Activated T-cell treated with anti-CD3 and anti-CD28 coated beads, Interleukin-2, amount 50 U/mL, for 72 hours (primary cell): ENCODE results near the gene METTL13. TPM values are rescaled to one million over a fixed set of nuclear protein-coding genes. Genes with fewer than 3 reads are reported as not detected.

Experiments
- ATAC-seq, 2 donors: fragments of 150-1000 bp; cut with Tn5 transposase; replicated peaks in 1 of 2; 2 replicates each; pipeline ENCODE4 v1.10.0; 2021; ENCODE audit warnings: moderate library complexity in 2 of 2, mild to moderate bottlenecking in 1 of 2
- DNase-seq, 2 donors: peaks; one replicate each; pipeline ENCODE4 v3.0.0; 2021 to 2022; ENCODE audit warnings: mixed read lengths in 1 of 2
- H3K27ac Mint-ChIP-seq: one replicate; pipeline ENCODE4 v1.8.0; 2022; ENCODE audit warnings: mild to moderate bottlenecking, moderate library complexity, mixed read lengths
- H3K27me3 Mint-ChIP-seq: one replicate; pipeline ENCODE4 v1.8.0; 2022; ENCODE audit warnings: low read depth, mixed read lengths
- H3K36me3 Mint-ChIP-seq, 2 donors: one replicate each; pipeline ENCODE4 v1.8.0; 2022; ENCODE audit warnings: mixed read lengths in 2 of 2, mild to moderate bottlenecking in 1 of 2; ENCODE audit not compliant: insufficient read depth in 2 of 2
- H3K4me1 Mint-ChIP-seq: one replicate; pipeline ENCODE4 v1.8.0; 2022; ENCODE audit warnings: low read depth, mixed read lengths
- H3K4me3 Mint-ChIP-seq, 2 donors: one replicate each; pipeline ENCODE4 v1.8.0; 2022; ENCODE audit warnings: mild to moderate bottlenecking in 2 of 2, mixed read lengths in 2 of 2, moderate library complexity in 2 of 2
- H3K9me3 Mint-ChIP-seq, 2 donors: one replicate each; pipeline ENCODE4 v1.8.0; 2022; ENCODE audit warnings: mixed read lengths in 2 of 2
- total RNA-seq, 2 donors: library from RNA; stranded (reverse); gene quantifications; one replicate each; pipeline ENCODE4 v1.2.3, GENCODE V29; 2022

METTL13 gene
- 10 to 100 TPM; 38.0 to 46.4 TPM for total RNA-seq

DNA sequence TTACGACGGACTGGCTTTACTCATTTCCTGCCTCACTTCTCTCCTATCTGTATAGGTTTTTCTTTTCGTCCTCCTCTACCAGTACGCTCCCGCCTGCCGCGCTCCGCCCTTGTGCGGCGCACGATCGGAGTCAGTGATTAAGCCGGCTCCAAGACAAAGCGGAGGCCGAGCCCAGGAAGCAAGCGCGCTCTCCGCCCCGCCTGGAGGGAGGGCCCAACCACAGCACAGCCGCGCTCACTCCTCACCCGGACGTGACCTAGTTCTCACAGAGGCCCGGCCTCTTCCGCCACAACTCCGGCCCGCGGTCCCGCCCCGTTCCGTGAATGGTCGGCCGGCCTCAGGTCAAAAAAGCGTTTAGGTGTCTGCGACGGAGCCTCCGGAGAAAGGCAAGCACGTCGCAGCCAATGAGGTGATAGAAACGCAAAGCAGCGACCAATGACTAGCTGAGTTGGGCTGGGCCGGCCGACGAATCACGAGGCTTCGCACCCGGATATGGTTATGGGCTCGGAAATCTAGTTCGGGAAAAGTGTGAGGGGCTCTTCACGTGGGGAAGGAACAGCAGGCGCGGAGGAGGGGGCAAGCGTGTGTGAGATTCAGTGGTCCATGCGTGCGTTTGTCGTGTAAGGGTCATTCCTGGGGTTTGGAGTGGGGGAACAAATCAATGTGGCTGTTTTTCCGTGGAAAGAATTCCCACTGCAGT lies at the start of gene METTL13:
Gene METTL13 (plus strand): TSS at position 485 of the 700 bp plus-strand sequence. CDS start 308 bp downstream, outside the sequence.
- H3K4me1 Mint-ChIP-seq, result peaks cover 56% of the 10 kb centered on the region
- H3K27ac Mint-ChIP-seq, result peak within 1 kb of the TSS; percentile 97
- peaks cover 11 to 16% of the 10 kb centered on the region in 2 donors for H3K36me3 Mint-ChIP-seq
- ATAC-seq (peak; percentile 96 to 97), DNase-seq (peak; percentile 98 to 99)
- peak within 1 kb of the TSS; percentile 95 to 100 for H3K4me3 Mint-ChIP-seq
- no peaks in the 10 kb centered on the region for H3K27me3 Mint-ChIP-seq
- no peaks in the 10 kb centered on the region for H3K9me3 Mint-ChIP-seq

DNA sequence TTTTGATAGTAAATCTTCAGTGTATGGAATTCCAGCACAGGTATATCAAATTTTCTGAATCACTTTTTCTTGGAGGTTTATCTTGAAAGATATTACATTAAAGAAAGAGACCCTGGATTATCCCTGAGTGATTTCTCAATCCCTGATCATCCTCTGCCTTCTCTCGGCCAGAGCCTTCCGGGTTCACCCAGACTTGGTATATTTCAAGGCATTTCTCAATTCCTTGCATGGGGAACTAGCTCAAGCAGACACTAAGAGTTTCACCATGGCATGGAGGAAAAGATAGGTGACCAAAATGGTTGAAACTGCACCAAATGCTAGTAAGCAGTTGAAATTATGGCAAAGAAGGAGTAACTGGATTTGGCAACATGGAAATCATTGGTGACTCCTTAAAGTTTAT lies 45.3 kb upstream of the METTL13 start:
- ATAC-seq (no peak), DNase-seq (no peak)
- no peak overlapping the region for H3K4me3 Mint-ChIP-seq
- H3K36me3 Mint-ChIP-seq, result peaks cover 6 to 14% of the 10 kb centered on the region in 2 donors
- H3K4me1 Mint-ChIP-seq, result peaks cover 36% of the 10 kb centered on the region
- no peaks in the 10 kb centered on the region for H3K27me3 Mint-ChIP-seq
- H3K9me3 Mint-ChIP-seq, result no peaks in the 10 kb centered on the region
- H3K27ac Mint-ChIP-seq, result no peak overlapping the region

GRCh38 chr1:171738911-171739310 lies 42.5 kb upstream of the METTL13 start:
- Mint-ChIP-seq H3K4me3 (peak overlapping the region; percentile 99), H3K9me3 (no peaks in the 10 kb centered on the region), H3K27me3 (no peaks in the 10 kb centered on the region), H3K36me3 (peaks cover 13 to 18% of the 10 kb centered on the region in 2 donors), H3K27ac (peak overlapping the region; percentile 91), H3K4me1 (peaks cover 50% of the 10 kb centered on the region)
- ATAC-seq (no peak), DNase-seq (no peak)

DNA sequence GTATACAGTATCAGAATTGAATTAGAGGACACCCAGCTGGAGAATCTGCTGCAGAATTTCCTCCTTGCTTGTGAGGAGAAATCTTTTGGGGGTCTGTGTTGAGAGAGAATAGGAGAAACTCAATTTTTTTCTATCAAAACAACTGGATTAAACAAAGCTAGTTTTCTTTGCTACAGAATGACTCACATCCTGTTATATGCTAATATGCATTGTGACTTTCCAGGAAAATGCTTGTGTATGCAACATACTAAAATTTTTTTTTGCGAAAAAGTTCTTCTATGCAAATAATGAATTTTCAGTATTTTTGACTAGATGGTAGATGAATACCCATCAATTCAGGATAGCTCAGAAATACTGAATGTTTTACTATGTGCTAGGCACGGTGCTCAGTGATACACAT lies 41.8 kb upstream of the METTL13 start:
- Mint-ChIP-seq H3K27me3 (no peaks in the 10 kb centered on the region), H3K36me3 (peaks cover 13% of the 10 kb centered on the region in 2 donors), H3K4me1 (peaks cover 54% of the 10 kb centered on the region), H3K27ac (peak overlapping the region; percentile 91), H3K4me3 (peak overlapping the region; percentile 99), H3K9me3 (no peaks in the 10 kb centered on the region)
- DNase-seq, result no peak
- ATAC-seq, result no peak

- Mint-ChIP-seq H3K36me3 (peaks cover 11 to 12% of the 10 kb centered on the region in 2 donors), H3K9me3 (no peaks in the 10 kb centered on the region), H3K27me3 (no peaks in the 10 kb centered on the region), H3K27ac (peak overlapping the region; percentile 91), H3K4me3 (peak overlapping the region; percentile 99), H3K4me1 (peaks cover 54% of the 10 kb centered on the region)
- ATAC-seq (no peak), DNase-seq (no peak)
These were observed 41.0 kb upstream of the METTL13 start for GRCh38 chr1:171740356-171740863.

GRCh38 chr1:171740987-171741871 lies 40.2 kb upstream of the METTL13 start:
- DNase-seq (peak; percentile 63 to 65), ATAC-seq (peak; percentile 38 to 45)
- peaks cover 54% of the 10 kb centered on the region for H3K4me1 Mint-ChIP-seq
- peak overlapping the region; percentile 91 for H3K27ac Mint-ChIP-seq
- H3K27me3 Mint-ChIP-seq, result no peaks in the 10 kb centered on the region
- peaks cover 10% of the 10 kb centered on the region in 2 donors for H3K36me3 Mint-ChIP-seq
- peak overlapping the region; percentile 99 for H3K4me3 Mint-ChIP-seq
- no peaks in the 10 kb centered on the region for H3K9me3 Mint-ChIP-seq

GRCh38 chr1:171741872-171742576 lies 39.4 kb upstream of the METTL13 start, which contains the start of gene VAMP4:
VAMP4 (minus strand) TSS chr1:171742065; CDS start chr1:171738414, 3,651 bp downstream.
- Mint-ChIP-seq H3K4me1 (peaks cover 54% of the 10 kb centered on the region), H3K27me3 (no peaks in the 10 kb centered on the region), H3K36me3 (peaks cover 7 to 8% of the 10 kb centered on the region in 2 donors), H3K9me3 (no peaks in the 10 kb centered on the region), H3K27ac (peak within 1 kb of the TSS; percentile 100), H3K4me3 (peak within 1 kb of the TSS; percentile 99)
- DNase-seq, result peak; percentile 87 to 89
- ATAC-seq, result peak; percentile 91 to 92

DNA sequence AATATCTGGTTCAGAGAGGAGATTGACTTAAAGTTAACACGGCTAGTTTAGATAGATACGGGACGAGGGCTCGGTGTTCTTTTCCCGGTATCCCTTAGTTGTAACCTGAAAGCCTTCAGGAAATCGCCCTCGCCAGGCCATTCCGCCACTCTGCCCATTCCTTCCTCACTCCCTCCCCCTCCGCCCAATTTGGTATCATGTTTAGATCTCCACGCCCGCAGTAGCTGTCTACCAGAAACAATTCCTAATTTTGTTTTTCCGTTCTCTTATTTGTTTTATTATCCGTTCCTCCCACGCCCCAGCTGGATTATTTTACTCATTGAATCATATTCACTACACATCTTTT lies 38.9 kb upstream of the METTL13 start:
- H3K4me1 Mint-ChIP-seq, result peaks cover 54% of the 10 kb centered on the region
- no peaks in the 10 kb centered on the region for H3K27me3 Mint-ChIP-seq
- ATAC-seq, result no peak
- H3K27ac Mint-ChIP-seq, result peak overlapping the region; percentile 100
- H3K4me3 Mint-ChIP-seq, result peak overlapping the region; percentile 99
- no peaks in the 10 kb centered on the region for H3K9me3 Mint-ChIP-seq
- DNase-seq, result peak in 1 of 2 donors; percentile 27
- H3K36me3 Mint-ChIP-seq, result peaks cover 6 to 7% of the 10 kb centered on the region in 2 donors

DNA sequence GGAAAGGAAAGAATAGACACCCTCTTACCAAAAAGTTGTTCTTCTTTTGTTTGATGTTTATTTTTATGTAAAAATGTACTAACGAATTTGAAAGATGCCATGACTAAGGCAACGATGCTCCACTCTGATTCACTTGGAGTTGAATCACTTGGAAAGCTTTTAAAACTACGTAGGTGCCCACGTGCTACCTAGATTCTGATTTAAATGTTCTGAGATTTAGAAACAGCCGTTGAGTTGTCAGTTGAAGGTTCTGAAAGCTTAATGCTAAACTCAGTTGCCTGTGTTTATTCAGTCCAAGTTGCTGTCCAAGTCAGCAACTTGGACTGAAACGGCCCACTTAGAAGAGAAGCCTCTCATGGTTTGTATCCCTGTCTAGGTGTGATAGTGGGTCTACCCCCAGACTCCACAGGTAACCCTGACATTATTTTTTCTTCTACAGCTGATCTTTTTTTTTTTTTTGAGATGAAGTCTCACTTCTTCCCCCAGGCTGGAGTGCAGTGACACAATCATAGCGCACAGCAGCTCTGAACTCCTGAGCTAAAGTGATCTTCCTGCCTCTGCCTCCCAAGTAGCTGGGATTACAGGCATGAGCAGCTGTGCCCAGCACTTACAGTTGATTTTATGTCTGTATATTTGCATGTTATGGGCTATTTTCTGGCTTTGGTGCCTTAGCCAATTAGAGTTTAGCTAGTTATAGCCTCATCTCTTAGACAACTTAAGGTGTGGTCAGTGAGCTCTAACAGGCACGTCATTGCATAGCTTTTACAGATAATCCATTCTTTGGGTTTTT lies 38.2 kb upstream of the METTL13 start:
- Mint-ChIP-seq H3K27me3 (no peaks in the 10 kb centered on the region), H3K4me1 (peaks cover 53% of the 10 kb centered on the region), H3K4me3 (peak overlapping the region; percentile 99), H3K9me3 (no peaks in the 10 kb centered on the region), H3K27ac (peak overlapping the region; percentile 100), H3K36me3 (peaks cover 6 to 7% of the 10 kb centered on the region in 2 donors)
- peak; percentile 21 to 27 for ATAC-seq
- DNase-seq, result peak; percentile 8 to 26

GRCh38 chr1:171744986-171745385 lies 36.5 kb upstream of the METTL13 start:
- Mint-ChIP-seq H3K27ac (no peak overlapping the region), H3K36me3 (peaks cover 6 to 7% of the 10 kb centered on the region in 2 donors), H3K27me3 (no peaks in the 10 kb centered on the region), H3K9me3 (no peaks in the 10 kb centered on the region), H3K4me1 (peaks cover 36% of the 10 kb centered on the region), H3K4me3 (no peak overlapping the region)
- no peak for ATAC-seq
- DNase-seq, result no peak

GRCh38 chr1:171748651-171749050 lies 32.8 kb upstream of the METTL13 start:
- Mint-ChIP-seq H3K9me3 (no peaks in the 10 kb centered on the region), H3K4me3 (no peak overlapping the region), H3K27ac (no peak overlapping the region), H3K4me1 (peaks cover 10% of the 10 kb centered on the region), H3K27me3 (no peaks in the 10 kb centered on the region), H3K36me3 (no peaks in the 10 kb centered on the region)
- DNase-seq, result no peak
- ATAC-seq, result no peak

GRCh38 chr1:171751221-171751620 lies 30.2 kb upstream of the METTL13 start:
- peak overlapping the region; percentile 85 for H3K27ac Mint-ChIP-seq
- H3K4me3 Mint-ChIP-seq, result no peak overlapping the region
- no peaks in the 10 kb centered on the region for H3K27me3 Mint-ChIP-seq
- H3K9me3 Mint-ChIP-seq, result no peaks in the 10 kb centered on the region
- peaks cover 5% of the 10 kb centered on the region for H3K4me1 Mint-ChIP-seq
- DNase-seq, result no peak
- no peaks in the 10 kb centered on the region for H3K36me3 Mint-ChIP-seq
- peak; percentile 25 to 68 for ATAC-seq
